ENCODE measurements around the gene C22orf15. TPM values are rescaled to one million over a fixed set of nuclear protein-coding genes. Genes with fewer than 3 reads are reported as not detected.

C22orf15 gene
- total RNA-seq, 1 donor from 2014 or later: 0.39 TPM

DNA sequence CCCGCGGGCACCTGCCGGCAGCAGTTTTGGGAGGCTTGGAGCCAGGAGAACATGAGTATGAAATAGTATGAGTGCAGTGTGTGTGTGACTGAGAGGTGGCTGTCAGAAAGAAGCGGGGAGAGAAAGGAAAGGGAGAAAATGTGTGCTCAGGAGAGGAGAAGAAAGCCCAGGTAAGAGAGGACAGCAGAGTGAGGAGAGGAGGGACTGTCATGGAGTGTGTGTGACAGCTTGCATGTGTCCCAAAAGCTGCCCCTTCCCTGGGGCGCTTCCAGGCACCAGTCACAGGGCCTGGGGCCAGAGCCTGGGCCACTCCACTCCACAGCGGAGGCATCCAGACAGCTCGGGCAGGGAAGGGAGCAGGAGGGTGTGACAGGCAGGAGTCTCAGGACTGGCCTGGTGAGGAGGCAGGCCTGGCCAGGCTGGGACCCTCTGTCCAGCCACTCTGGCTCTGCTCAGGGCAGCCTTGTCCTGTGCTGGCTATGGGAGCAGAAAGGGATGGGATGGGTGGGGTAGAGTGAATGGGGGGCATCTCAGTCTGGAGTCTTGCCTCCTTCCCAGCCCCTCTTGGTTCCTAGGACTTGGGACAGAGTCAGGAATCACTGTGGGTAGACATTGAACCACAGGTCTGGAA is 10.8 kb downstream of the C22orf15 start:
- peak overlapping the region; percentile 83 for H3K4me2 ChIP-seq (ENCODE audit: low read length)
- TF ChIP-seq, protein P1, sequence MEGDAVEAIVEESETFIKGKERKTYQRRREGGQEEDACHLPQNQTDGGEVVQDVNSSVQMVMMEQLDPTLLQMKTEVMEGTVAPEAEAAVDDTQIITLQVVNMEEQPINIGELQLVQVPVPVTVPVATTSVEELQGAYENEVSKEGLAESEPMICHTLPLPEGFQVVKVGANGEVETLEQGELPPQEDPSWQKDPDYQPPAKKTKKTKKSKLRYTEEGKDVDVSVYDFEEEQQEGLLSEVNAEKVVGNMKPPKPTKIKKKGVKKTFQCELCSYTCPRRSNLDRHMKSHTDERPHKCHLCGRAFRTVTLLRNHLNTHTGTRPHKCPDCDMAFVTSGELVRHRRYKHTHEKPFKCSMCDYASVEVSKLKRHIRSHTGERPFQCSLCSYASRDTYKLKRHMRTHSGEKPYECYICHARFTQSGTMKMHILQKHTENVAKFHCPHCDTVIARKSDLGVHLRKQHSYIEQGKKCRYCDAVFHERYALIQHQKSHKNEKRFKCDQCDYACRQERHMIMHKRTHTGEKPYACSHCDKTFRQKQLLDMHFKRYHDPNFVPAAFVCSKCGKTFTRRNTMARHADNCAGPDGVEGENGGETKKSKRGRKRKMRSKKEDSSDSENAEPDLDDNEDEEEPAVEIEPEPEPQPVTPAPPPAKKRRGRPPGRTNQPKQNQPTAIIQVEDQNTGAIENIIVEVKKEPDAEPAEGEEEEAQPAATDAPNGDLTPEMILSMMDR (IDR thresholded peaks at IDR 0.05; ENCODE audit: insufficient read depth, low read depth, low read length): no peak
- peak; percentile 35 for TF ChIP-seq EZH2 (IDR thresholded peaks at IDR 0.05; ENCODE audit: insufficient read depth, low read length)
- Mint-ChIP-seq H3K36me3 (ENCODE audit: low read depth, unreplicated experiment) (no peaks in the 10 kb centered on the region), H3K4me1 (ENCODE audit: low read depth, unreplicated experiment) (peaks cover 18% of the 10 kb centered on the region), H3K27me3 (ENCODE audit: low read depth, unreplicated experiment) (peaks cover 19% of the 10 kb centered on the region), H3K4me3 (ENCODE audit: unreplicated experiment) (peak overlapping the region; percentile 70), H3K27ac (ENCODE audit: unreplicated experiment) (peak overlapping the region; percentile 14), H3K9me3 (ENCODE audit: unreplicated experiment) (no peaks in the 10 kb centered on the region)
- H3K27ac ChIP-seq (ENCODE audit: low read depth, low read length): no peak overlapping the region
- H4K20me1 ChIP-seq (ENCODE audit: insufficient read depth, low read length): peaks cover 3% of the 10 kb centered on the region
- DNase-seq (ENCODE audit: low read depth) (no peak), FAIRE-seq (no peak)
- H3K79me2 ChIP-seq (ENCODE audit: insufficient read depth, low read length): no peaks in the 10 kb centered on the region
- no peak overlapping the region for H3K4me3 ChIP-seq (ENCODE audit: insufficient read depth, low read depth, low read length)
- H2AFZ ChIP-seq (ENCODE audit: low read depth, low read length): no peak overlapping the region
- H3K36me3 ChIP-seq (ENCODE audit: insufficient read depth, low read length): no peaks in the 10 kb centered on the region
- H3K27me3 ChIP-seq (ENCODE audit: insufficient read depth, low read length): no peaks in the 10 kb centered on the region
- no peaks in the 10 kb centered on the region for H3K9me3 ChIP-seq (ENCODE audit: insufficient read depth, low read depth, low read length)
- H3K9ac ChIP-seq (ENCODE audit: low read length): no peak overlapping the region
- peaks cover 7% of the 10 kb centered on the region for H3K4me1 ChIP-seq (ENCODE audit: insufficient read depth, low read length)

DNA sequence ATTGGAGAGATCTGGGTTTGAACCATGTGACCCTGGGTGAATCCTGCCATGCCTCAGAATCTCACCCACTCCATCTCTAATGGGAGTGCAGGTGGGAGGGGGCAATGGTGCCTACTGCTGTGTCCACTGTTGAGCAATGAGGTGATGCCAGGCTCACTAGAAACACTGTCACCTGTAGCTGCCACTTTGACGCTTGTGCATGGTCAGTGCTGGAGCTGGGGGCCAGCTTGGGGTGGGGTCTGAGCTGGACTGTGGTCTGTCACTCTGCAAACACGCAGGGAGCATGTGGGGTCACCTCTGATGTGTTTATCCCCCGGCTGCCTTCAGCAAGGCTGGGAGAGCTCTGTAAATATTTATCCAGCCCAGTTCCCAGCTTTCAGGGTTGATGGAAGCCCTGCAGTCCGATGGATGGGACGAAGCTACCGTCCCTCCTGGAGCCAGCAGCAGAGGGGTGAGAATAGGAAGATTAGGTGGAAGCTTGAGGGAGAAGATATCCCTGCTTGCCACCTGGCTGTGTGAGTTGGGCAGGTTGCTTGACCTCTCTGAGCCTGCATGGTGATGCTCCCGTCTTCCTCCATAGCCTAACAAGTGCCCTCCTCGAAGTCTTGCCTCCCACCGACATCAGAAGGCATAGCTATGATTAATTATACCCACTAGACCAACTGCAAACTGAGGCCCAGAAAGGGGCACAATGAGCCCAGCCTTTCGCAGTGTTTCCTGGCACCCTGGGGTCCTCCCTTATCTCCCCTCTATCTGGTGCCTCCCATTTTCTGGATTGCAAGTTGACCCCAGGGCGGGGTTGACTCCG is 11.5 kb downstream of the C22orf15 start:
- H3K4me3 Mint-ChIP-seq (ENCODE audit: unreplicated experiment): peak overlapping the region; percentile 66
- Histone ChIP-seq H3K4me1 (ENCODE audit: insufficient read depth, low read length) (peaks cover 7% of the 10 kb centered on the region), H3K4me3 (ENCODE audit: insufficient read depth, low read depth, low read length) (no peak overlapping the region), H2AFZ (ENCODE audit: low read depth, low read length) (no peak overlapping the region), H3K79me2 (ENCODE audit: insufficient read depth, low read length) (no peaks in the 10 kb centered on the region), H4K20me1 (ENCODE audit: insufficient read depth, low read length) (peaks cover 3% of the 10 kb centered on the region), H3K27ac (ENCODE audit: low read depth, low read length) (no peak overlapping the region), H3K9ac (ENCODE audit: low read length) (no peak overlapping the region), H3K4me2 (ENCODE audit: low read length) (no peak overlapping the region), H3K9me3 (ENCODE audit: insufficient read depth, low read depth, low read length) (no peaks in the 10 kb centered on the region), H3K27me3 (ENCODE audit: insufficient read depth, low read length) (no peaks in the 10 kb centered on the region), H3K36me3 (ENCODE audit: insufficient read depth, low read length) (no peaks in the 10 kb centered on the region)
- TF ChIP-seq, protein P1 (IDR thresholded peaks at IDR 0.05; ENCODE audit: insufficient read depth, low read depth, low read length): no peak
- no peak for TF ChIP-seq EZH2 (IDR thresholded peaks at IDR 0.05; ENCODE audit: insufficient read depth, low read length)
- DNase-seq (ENCODE audit: low read depth) (no peak), FAIRE-seq (no peak)
- no peaks in the 10 kb centered on the region for H3K36me3 Mint-ChIP-seq (ENCODE audit: low read depth, unreplicated experiment)
- peak overlapping the region; percentile 77 for H3K27ac Mint-ChIP-seq (ENCODE audit: unreplicated experiment)
- H3K27me3 Mint-ChIP-seq (ENCODE audit: low read depth, unreplicated experiment): peaks cover 21% of the 10 kb centered on the region
- H3K4me1 Mint-ChIP-seq (ENCODE audit: low read depth, unreplicated experiment): peaks cover 18% of the 10 kb centered on the region
- no peaks in the 10 kb centered on the region for H3K9me3 Mint-ChIP-seq (ENCODE audit: unreplicated experiment)
